SH-SY5Y (cell line): ENCODE results near the gene GPR17.

Experiments used
- GATA2 ChIP-seq: IDR thresholded peaks from 2 replicates; pipeline ENCODE4 v1.6.1; 2011; ENCODE audit warnings: mild to moderate bottlenecking, low read depth, low read length
- GATA3 ChIP-seq: IDR thresholded peaks from 2 replicates; pipeline ENCODE4 v1.6.1; 2011; ENCODE audit warnings: low read depth, mild to moderate bottlenecking, low read length, moderate library complexity

The GPR17 gene

GRCh38 chr2:127638361-127639110 is 7.4 kb upstream of the GPR17 start:
- no peak for TF ChIP-seq GATA3
- no peak for TF ChIP-seq GATA2

GRCh38 chr2:127639111-127639474 is 6.9 kb upstream of the GPR17 start:
- no peak for TF ChIP-seq GATA2
- no peak for TF ChIP-seq GATA3

GRCh38 chr2:127640082-127641072 is 5.6 kb upstream of the GPR17 start:
- TF ChIP-seq GATA3 (no peak), GATA2 (no peak)

- TF ChIP-seq GATA3 = no peak
- no peak for TF ChIP-seq GATA2
Observed at GRCh38 chr2:127641133-127641532, 4.8 kb upstream of the GPR17 start.

- no peak for TF ChIP-seq GATA3
Observed at GRCh38 chr2:127641846-127642507, 4.0 kb upstream of the GPR17 start.

GRCh38 chr2:127642706-127643438 is 3.1 kb upstream of the GPR17 start:
- no peak for TF ChIP-seq GATA3
- TF ChIP-seq GATA2 = no peak

- TF ChIP-seq GATA3 = no peak
Observed at GRCh38 chr2:127643439-127644065, 2.4 kb upstream of the GPR17 start.

GRCh38 chr2:127644066-127645025 is 1.6 kb upstream of the GPR17 start:
- no peak for TF ChIP-seq GATA3

- TF ChIP-seq GATA3 (no peak), GATA2 (no peak)
Observed at GRCh38 chr2:127645026-127645394, 943 bp upstream of the GPR17 start.

GRCh38 chr2:127646487-127647241 is 711 bp downstream of the GPR17 start:
- no peak for TF ChIP-seq GATA3

- no peak for TF ChIP-seq GATA2
- TF ChIP-seq GATA3 = no peak
Observed at GRCh38 chr2:127647242-127648190, 1.6 kb downstream of the GPR17 start.
